HepG2 (cell line): ENCODE measurements around the gene EARS2. TPM values are rescaled to one million over a fixed set of nuclear protein-coding genes. Genes with fewer than 3 reads are reported as not detected.

Source experiments
- FOXO1 ChIP-seq: sonication (generic); formaldehyde crosslinking; IDR thresholded peaks from 2 replicates; pipeline ENCODE4 v1.4.0; 2020; ENCODE audit warnings: missing genetic modification reagents
- NR2C2 ChIP-seq: sonication (generic); formaldehyde crosslinking; IDR thresholded peaks from 2 replicates; pipeline ENCODE4 v1.4.0; 2020; ENCODE audit warnings: missing genetic modification reagents, mild to moderate bottlenecking, moderate library complexity, borderline replicate concordance
- NR2F6 ChIP-seq, 2 experiments: IDR thresholded peaks; 2 replicates each; pipeline ENCODE4 v1.6.1; 2016; ENCODE audit warnings: antibody characterized with exemption in 1 of 2, mild to moderate bottlenecking in 1 of 2
- RAD21 ChIP-seq: fragments of 450-650 bp; formaldehyde crosslinking; IDR thresholded peaks from 2 replicates; pipeline ENCODE4 v1.5.0; 2020; ENCODE audit warnings: mild to moderate bottlenecking
- SRF ChIP-seq: IDR thresholded peaks from 2 replicates; pipeline ENCODE4 v1.6.1; 2011; ENCODE audit warnings: mild to moderate bottlenecking, low read depth, low read length, moderate library complexity
- ZFP36 ChIP-seq: fragments of 150-350 bp; IDR thresholded peaks from 2 replicates; pipeline ENCODE4 v1.6.1; 2018; ENCODE audit warnings: borderline replicate concordance, low read length, low read depth; ENCODE audit not compliant: partially characterized antibody
- ZFP41 ChIP-seq: sonication (generic); formaldehyde crosslinking; IDR thresholded peaks from 2 replicates; pipeline ENCODE4 v1.4.0; 2020; ENCODE audit warnings: mild to moderate bottlenecking, missing genetic modification reagents, borderline replicate concordance
- ZNF264 ChIP-seq: sonication (generic); formaldehyde crosslinking; IDR thresholded peaks from 2 replicates; pipeline ENCODE4 v1.4.0; 2020; ENCODE audit warnings: missing genetic modification reagents
- ZNF619 ChIP-seq: sonication (generic); formaldehyde crosslinking; IDR thresholded peaks from 2 replicates; pipeline ENCODE4 v1.4.0; 2020; ENCODE audit warnings: mild to moderate bottlenecking, missing genetic modification reagents
- ZNF747 ChIP-seq: sonication (generic); formaldehyde crosslinking; IDR thresholded peaks from 2 replicates; pipeline ENCODE4 v1.8.1; 2023; ENCODE audit warnings: missing genetic modification reagents, mild to moderate bottlenecking, borderline replicate concordance
- ZNF773 ChIP-seq: sonication (generic); formaldehyde crosslinking; IDR thresholded peaks from 2 replicates; pipeline ENCODE4 v1.4.0; 2020; ENCODE audit warnings: missing genetic modification reagents, borderline replicate concordance
- ZNF839 ChIP-seq: sonication (generic); formaldehyde crosslinking; IDR thresholded peaks from 2 replicates; pipeline ENCODE4 v1.4.0; 2020; ENCODE audit warnings: missing genetic modification reagents, mild to moderate bottlenecking, borderline replicate concordance
- polyA plus RNA-seq, 8 experiments: library from polyadenylated mRNA; depleted of rRNA in 3 of 8; stranded (reverse) in 7 of 8; unstranded in 1 of 8; fragments of >200 nt; fragmentation: Illumina TruSeq in 4 of 8; extraction: Trizol in 4 of 8; gene quantifications; 2 replicates each; pipeline versions ENCODE4 v1.2.1 to v1.2.3, GENCODE V29; 2011 to 2016; ENCODE audit warnings: low read depth in 4 of 8, missing spikeins in 1 of 8, mixed read lengths in 1 of 8; ENCODE audit not compliant: insufficient read depth in 1 of 8
- total RNA-seq, 5 experiments: library from RNA; depleted of rRNA; stranded (reverse); fragments of >200 nt; fragmentation: Illumina TruSeq; extraction: Trizol; gene quantifications; 2 replicates each; pipeline ENCODE4 v1.2.3, GENCODE V29; 2016; ENCODE audit warnings: low read depth in 1 of 5
- TF ChIP-seq, protein P1 (sequence below): sonication (generic); formaldehyde crosslinking; IDR thresholded peaks from 2 replicates; pipeline ENCODE4 v1.5.1; 2020; ENCODE audit warnings: mild to moderate bottlenecking, missing genetic modification reagents
- TF ChIP-seq, protein P2 (sequence below): sonication (generic); formaldehyde crosslinking; IDR thresholded peaks from 2 replicates; pipeline ENCODE4 v1.5.1; 2020; ENCODE audit warnings: missing genetic modification reagents, mild to moderate bottlenecking, borderline replicate concordance
- TF ChIP-seq, protein P3 (sequence below): IDR thresholded peaks from 2 replicates; pipeline ENCODE4 v1.6.1; 2018; ENCODE audit warnings: missing genetic modification reagents, mild to moderate bottlenecking, missing compliant biosample characterization
- TF ChIP-seq, protein P4 (sequence below): sonication (generic); formaldehyde crosslinking; IDR thresholded peaks from 2 replicates; pipeline ENCODE4 v1.5.0; 2020; ENCODE audit warnings: mild to moderate bottlenecking, missing genetic modification reagents
- TF ChIP-seq, protein P5 (sequence below): sonication (generic); formaldehyde crosslinking; conservative IDR thresholded peaks from 2 replicates; pipeline ENCODE4 v1.4.0; 2020; ENCODE audit warnings: mild to moderate bottlenecking, missing genetic modification reagents, moderate library complexity

Gene EARS2
- total and polyA plus RNA-seq, 2 of the 13 experiments (the other 11 are each of a cell fraction or from before 2014, with no cell fraction given) = 49.4 to 80.4 TPM

DNA sequence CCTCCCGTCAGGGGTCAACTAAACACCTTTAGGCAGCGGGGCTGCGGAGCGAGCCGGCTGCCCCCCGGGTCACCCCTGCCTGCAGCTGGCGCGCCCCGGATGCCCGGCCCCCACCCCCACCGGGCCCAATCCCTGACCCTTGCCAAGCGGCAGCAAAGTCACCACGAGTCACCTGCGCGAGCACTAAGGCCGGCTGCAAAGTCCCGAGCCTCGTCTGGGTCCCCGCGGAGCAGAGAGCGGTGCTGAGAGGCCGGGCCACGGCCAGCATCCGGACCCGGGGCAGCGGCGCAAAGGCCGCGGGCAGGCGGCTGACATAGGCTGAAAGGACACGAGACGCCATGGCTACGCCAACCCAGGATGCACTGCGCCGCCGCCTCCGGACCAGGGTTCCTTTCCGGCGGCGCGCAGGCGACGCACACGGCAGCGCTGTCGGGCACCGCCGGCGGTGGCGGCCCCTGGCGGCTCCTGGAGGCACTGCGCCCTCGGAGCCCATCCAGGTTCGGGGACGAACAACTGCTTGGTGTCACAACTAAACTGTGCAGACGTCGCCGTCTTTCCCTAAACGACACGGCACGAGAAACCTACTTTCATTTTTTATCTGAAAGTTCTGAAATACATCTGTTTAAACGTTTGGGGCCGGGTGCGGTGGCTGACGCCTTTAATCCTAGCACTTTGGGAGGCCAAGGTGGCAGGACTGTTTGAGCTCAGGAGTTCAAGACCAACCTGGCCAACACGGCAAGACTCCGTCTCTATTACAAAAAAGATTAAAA lies 39.0 kb upstream of the EARS2 start, which contains the start of gene NDUFAB1 (continued):
- TF ChIP-seq, protein P1, sequence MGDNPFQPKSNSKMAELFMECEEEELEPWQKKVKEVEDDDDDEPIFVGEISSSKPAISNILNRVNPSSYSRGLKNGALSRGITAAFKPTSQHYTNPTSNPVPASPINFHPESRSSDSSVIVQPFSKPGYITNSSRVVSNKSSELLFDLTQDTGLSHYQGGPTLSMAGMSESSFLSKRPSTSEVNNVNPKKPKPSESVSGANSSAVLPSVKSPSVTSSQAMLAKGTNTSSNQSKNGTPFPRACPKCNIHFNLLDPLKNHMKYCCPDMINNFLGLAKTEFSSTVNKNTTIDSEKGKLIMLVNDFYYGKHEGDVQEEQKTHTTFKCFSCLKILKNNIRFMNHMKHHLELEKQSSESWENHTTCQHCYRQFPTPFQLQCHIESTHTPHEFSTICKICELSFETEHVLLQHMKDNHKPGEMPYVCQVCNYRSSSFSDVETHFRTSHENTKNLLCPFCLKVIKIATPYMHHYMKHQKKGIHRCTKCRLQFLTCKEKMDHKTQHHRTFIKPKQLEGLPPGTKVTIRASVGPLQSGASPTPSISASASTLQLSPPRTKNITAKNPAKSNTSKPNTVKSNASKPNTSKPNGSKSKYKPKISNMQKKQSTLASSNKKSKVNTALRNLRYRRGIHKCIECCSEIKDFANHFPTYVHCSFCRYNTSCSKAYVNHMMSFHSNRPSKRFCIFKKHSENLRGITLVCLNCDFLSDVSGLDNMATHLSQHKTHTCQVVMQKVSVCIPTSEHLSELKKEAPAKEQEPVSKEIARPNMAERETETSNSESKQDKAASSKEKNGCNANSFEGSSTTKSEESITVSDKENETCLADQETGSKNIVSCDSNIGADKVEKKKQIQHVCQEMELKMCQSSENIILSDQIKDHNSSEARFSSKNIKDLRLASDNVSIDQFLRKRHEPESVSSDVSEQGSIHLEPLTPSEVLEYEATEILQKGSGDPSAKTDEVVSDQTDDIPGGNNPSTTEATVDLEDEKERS = no peak
- peak; percentile 87 for TF ChIP-seq FOXO1
- TF ChIP-seq ZNF773 = peak; percentile 58; the same call in 1 of the 2 replicates
- TF ChIP-seq, protein P2, sequence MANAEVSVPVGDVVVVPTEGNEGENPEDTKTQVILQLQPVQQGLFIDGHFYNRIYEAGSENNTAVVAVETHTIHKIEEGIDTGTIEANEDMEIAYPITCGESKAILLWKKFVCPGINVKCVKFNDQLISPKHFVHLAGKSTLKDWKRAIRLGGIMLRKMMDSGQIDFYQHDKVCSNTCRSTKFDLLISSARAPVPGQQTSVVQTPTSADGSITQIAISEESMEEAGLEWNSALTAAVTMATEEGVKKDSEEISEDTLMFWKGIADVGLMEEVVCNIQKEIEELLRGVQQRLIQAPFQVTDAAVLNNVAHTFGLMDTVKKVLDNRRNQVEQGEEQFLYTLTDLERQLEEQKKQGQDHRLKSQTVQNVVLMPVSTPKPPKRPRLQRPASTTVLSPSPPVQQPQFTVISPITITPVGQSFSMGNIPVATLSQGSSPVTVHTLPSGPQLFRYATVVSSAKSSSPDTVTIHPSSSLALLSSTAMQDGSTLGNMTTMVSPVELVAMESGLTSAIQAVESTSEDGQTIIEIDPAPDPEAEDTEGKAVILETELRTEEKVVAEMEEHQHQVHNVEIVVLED (CRISPR knock-in tag) = peak; percentile 99
- TF ChIP-seq ZFP41 (CRISPR knock-in tag) = 0 out of 2 replicates have a peak, but pooled peaks have one; percentile 47
- TF ChIP-seq ZNF747 (CRISPR knock-in tag) = peak; percentile 88; the same call in 1 of the 2 replicates
- no peak; the same call in none of the 2 replicates for TF ChIP-seq ZNF264
- TF ChIP-seq NR2C2 = peak; percentile 96
- TF ChIP-seq, protein P3, sequence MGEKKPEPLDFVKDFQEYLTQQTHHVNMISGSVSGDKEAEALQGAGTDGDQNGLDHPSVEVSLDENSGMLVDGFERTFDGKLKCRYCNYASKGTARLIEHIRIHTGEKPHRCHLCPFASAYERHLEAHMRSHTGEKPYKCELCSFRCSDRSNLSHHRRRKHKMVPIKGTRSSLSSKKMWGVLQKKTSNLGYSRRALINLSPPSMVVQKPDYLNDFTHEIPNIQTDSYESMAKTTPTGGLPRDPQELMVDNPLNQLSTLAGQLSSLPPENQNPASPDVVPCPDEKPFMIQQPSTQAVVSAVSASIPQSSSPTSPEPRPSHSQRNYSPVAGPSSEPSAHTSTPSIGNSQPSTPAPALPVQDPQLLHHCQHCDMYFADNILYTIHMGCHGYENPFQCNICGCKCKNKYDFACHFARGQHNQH = peak; percentile 91
- TF ChIP-seq SRF = 0 out of 2 replicates have a peak, but pooled peaks have one; percentile 23
- TF ChIP-seq, protein P4, sequence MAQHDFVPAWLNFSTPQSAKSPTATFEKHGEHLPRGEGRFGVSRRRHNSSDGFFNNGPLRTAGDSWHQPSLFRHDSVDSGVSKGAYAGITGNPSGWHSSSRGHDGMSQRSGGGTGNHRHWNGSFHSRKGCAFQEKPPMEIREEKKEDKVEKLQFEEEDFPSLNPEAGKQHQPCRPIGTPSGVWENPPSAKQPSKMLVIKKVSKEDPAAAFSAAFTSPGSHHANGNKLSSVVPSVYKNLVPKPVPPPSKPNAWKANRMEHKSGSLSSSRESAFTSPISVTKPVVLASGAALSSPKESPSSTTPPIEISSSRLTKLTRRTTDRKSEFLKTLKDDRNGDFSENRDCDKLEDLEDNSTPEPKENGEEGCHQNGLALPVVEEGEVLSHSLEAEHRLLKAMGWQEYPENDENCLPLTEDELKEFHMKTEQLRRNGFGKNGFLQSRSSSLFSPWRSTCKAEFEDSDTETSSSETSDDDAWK = no peak
- peak; percentile 87 for TF ChIP-seq RAD21 (CRISPR knock-in tag)
- peak; percentile 89; the same call in 1 of the 2 replicates for TF ChIP-seq ZNF839 (CRISPR knock-in tag)
- TF ChIP-seq ZFP36 = peak; percentile 24
- TF ChIP-seq ZNF619 (CRISPR knock-in tag) = peak; percentile 100
- TF ChIP-seq, protein P5, sequence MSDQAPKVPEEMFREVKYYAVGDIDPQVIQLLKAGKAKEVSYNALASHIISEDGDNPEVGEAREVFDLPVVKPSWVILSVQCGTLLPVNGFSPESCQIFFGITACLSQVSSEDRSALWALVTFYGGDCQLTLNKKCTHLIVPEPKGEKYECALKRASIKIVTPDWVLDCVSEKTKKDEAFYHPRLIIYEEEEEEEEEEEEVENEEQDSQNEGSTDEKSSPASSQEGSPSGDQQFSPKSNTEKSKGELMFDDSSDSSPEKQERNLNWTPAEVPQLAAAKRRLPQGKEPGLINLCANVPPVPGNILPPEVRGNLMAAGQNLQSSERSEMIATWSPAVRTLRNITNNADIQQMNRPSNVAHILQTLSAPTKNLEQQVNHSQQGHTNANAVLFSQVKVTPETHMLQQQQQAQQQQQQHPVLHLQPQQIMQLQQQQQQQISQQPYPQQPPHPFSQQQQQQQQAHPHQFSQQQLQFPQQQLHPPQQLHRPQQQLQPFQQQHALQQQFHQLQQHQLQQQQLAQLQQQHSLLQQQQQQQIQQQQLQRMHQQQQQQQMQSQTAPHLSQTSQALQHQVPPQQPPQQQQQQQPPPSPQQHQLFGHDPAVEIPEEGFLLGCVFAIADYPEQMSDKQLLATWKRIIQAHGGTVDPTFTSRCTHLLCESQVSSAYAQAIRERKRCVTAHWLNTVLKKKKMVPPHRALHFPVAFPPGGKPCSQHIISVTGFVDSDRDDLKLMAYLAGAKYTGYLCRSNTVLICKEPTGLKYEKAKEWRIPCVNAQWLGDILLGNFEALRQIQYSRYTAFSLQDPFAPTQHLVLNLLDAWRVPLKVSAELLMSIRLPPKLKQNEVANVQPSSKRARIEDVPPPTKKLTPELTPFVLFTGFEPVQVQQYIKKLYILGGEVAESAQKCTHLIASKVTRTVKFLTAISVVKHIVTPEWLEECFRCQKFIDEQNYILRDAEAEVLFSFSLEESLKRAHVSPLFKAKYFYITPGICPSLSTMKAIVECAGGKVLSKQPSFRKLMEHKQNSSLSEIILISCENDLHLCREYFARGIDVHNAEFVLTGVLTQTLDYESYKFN (CRISPR knock-in tag) = peak; percentile 69
- TF ChIP-seq NR2F6 (IDR thresholded peaks at IDR 0.05) = no peak
- TF ChIP-seq NR2F6 (CRISPR knock-in tag; IDR thresholded peaks at IDR 0.05) = peak; percentile 60; the same call in 1 of the 2 replicates
